SH-SY5Y (cell line): ENCODE measurements around the gene C2.

Experiments used
- GATA2 ChIP-seq: IDR thresholded peaks from 2 replicates; pipeline ENCODE4 v1.6.1; 2011; ENCODE audit warnings: mild to moderate bottlenecking, low read depth, low read length
- GATA3 ChIP-seq: IDR thresholded peaks from 2 replicates; pipeline ENCODE4 v1.6.1; 2011; ENCODE audit warnings: low read depth, mild to moderate bottlenecking, low read length, moderate library complexity

DNA sequence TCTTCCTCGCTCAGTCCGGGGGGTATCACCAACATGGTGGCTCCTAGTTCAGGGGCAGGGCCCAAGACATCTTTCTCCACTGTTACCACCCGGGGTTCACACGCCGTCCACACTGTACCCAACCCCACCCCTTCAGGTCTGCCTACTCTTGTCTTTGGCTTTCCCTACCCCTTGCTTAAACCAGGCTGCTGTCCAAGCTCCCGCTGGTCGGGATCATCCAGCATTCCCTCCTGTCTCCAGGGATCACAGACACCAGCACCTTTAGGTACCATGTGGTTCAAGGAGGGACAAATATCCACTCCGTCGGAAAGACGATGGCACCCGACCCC is 30.9 kb downstream of the C2 start:
- TF ChIP-seq GATA2 (no peak), GATA3 (no peak)
